Measurements from ENCODE around the gene CDC42BPA.

DNA sequence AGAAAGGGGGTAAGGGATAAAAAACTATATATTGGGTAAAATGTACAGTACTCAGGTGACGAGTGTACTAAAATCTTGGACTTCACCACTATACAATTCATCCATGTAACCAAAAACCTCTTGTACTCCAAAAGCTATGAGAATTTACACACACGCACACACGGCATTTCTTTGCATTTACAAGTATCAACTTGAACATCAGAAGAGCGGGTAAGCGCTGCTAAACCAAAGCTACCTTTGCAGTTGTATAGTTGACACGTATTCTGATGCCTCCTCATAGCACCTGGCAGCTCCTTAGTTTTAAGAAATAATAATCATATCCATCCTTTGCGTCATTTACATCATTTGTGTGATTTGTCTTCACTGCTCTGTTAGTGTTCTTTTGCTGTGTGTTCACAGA, 17.6 kb downstream of the CDC42BPA start:
- TF ChIP-seq, protein P1, sequence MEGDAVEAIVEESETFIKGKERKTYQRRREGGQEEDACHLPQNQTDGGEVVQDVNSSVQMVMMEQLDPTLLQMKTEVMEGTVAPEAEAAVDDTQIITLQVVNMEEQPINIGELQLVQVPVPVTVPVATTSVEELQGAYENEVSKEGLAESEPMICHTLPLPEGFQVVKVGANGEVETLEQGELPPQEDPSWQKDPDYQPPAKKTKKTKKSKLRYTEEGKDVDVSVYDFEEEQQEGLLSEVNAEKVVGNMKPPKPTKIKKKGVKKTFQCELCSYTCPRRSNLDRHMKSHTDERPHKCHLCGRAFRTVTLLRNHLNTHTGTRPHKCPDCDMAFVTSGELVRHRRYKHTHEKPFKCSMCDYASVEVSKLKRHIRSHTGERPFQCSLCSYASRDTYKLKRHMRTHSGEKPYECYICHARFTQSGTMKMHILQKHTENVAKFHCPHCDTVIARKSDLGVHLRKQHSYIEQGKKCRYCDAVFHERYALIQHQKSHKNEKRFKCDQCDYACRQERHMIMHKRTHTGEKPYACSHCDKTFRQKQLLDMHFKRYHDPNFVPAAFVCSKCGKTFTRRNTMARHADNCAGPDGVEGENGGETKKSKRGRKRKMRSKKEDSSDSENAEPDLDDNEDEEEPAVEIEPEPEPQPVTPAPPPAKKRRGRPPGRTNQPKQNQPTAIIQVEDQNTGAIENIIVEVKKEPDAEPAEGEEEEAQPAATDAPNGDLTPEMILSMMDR (optimal IDR thresholded peaks at IDR 0.05 in 1 of 3, IDR thresholded peaks at IDR 0.05 in 1 of 3, conservative IDR thresholded peaks at IDR 0.05 in 1 of 3; ENCODE audit: extremely low read depth in 1 of 3, insufficient read depth in 2 of 3, low read length in 3 of 3): no peak
- no peak for TF ChIP-seq EZH2 (IDR thresholded peaks at IDR 0.05; ENCODE audit: low read length)
